ENCODE results near the gene ZBTB20.

GRCh38 chr3:114721864-114722263 is 425.2 kb downstream of the ZBTB20 start:
- TF ChIP-seq CTCF (IDR thresholded peaks at IDR 0.05 in 8 of 11, conservative IDR thresholded peaks at IDR 0.05 in 3 of 11) (no peak), POLR2A (IDR thresholded peaks at IDR 0.05) (no peak), POLR2AphosphoS5 (IDR thresholded peaks at IDR 0.05) (no peak)

Data from spleen (tissue), 7 donors.